HG02884 (cell line): ENCODE data around the gene ZNF532.
"Not testable (repeated sequence)": the region's sequence is repeated elsewhere in the genome, so short reads cannot be mapped to it uniquely, and the experiment has no call there.

Experiments used
- ATAC-seq: cut with Tn5 transposase; IDR thresholded peaks from one replicate; pipeline ENCODE4 v1.9.1; 2021; ENCODE audit warnings: mild to moderate bottlenecking, moderate library complexity; ENCODE audit not compliant: unreplicated experiment

The ZNF532 gene

GRCh38 chr18:58864146-58865032 lies at the start of gene ZNF532:
Gene ZNF532 (plus strand): TSS chr18:58864877. CDS start in a region left out here.
- no peak for ATAC-seq

- ATAC-seq, result no peak
Observed at GRCh38 chr18:58819051-58819450, 45.6 kb upstream of the ZNF532 start.

GRCh38 chr18:58820251-58820650 lies 44.4 kb upstream of the ZNF532 start:
- ATAC-seq, result no peak

GRCh38 chr18:58822944-58823343 lies 41.7 kb upstream of the ZNF532 start:
- ATAC-seq, result no peak

- no peak for ATAC-seq
Observed at GRCh38 chr18:58823412-58823811, 41.3 kb upstream of the ZNF532 start.

GRCh38 chr18:58826926-58827325 lies 37.8 kb upstream of the ZNF532 start:
- not testable (repeated sequence) for ATAC-seq

- ATAC-seq, result no peak
Observed at GRCh38 chr18:58827428-58827827, 37.2 kb upstream of the ZNF532 start.

- ATAC-seq, result no peak
Observed at GRCh38 chr18:58827886-58828285, 36.8 kb upstream of the ZNF532 start.

- no peak for ATAC-seq
Observed at GRCh38 chr18:58828399-58829121, 36.1 kb upstream of the ZNF532 start.

- no peak for ATAC-seq
Observed at GRCh38 chr18:58829263-58829662, 35.4 kb upstream of the ZNF532 start.

GRCh38 chr18:58829886-58830285 lies 34.8 kb upstream of the ZNF532 start:
- ATAC-seq, result not testable (repeated sequence)

- ATAC-seq, result no peak
Observed at GRCh38 chr18:58831606-58832005, 33.1 kb upstream of the ZNF532 start.

GRCh38 chr18:58838165-58838860 lies 26.4 kb upstream of the ZNF532 start:
- ATAC-seq, result no peak

- ATAC-seq, result no peak
Observed at GRCh38 chr18:58838946-58839345, 25.7 kb upstream of the ZNF532 start.

- no peak for ATAC-seq
Observed at GRCh38 chr18:58842978-58843687, 21.5 kb upstream of the ZNF532 start.

- no peak for ATAC-seq
Observed at GRCh38 chr18:58843688-58844035, 21.0 kb upstream of the ZNF532 start.

- ATAC-seq, result no peak
Observed at GRCh38 chr18:58844871-58845270, 19.8 kb upstream of the ZNF532 start.

GRCh38 chr18:58845928-58846724 lies 18.6 kb upstream of the ZNF532 start:
- ATAC-seq, result no peak

- ATAC-seq, result no peak
Observed at GRCh38 chr18:58847383-58848071, 17.1 kb upstream of the ZNF532 start.
